Mesothelial cell of epicardium (in vitro differentiated cells): Measurements from ENCODE around the gene DPF3. TPM values are rescaled to one million over a fixed set of nuclear protein-coding genes. Genes with fewer than 3 reads are reported as not detected.

Experiments used
- DNase-seq, 2 experiments: peaks; one replicate each; pipeline ENCODE4 v3.0.0; 2021; ENCODE audit warnings: low spot score in 2 of 2; ENCODE audit not compliant: unreplicated experiment in 2 of 2
- H3K27ac Mint-ChIP-seq: 2 replicates; pipeline ENCODE4 v1.8.0; 2021; ENCODE audit warnings: mixed read lengths
- H3K27me3 Mint-ChIP-seq: 2 replicates; pipeline ENCODE4 v1.8.0; 2021; ENCODE audit warnings: low read depth, mixed read lengths
- H3K36me3 Mint-ChIP-seq: 2 replicates; pipeline ENCODE4 v1.8.0; 2021; ENCODE audit warnings: mixed read lengths
- H3K4me1 Mint-ChIP-seq: 2 replicates; pipeline ENCODE4 v1.8.0; 2021; ENCODE audit warnings: mixed read lengths
- H3K4me3 Mint-ChIP-seq: 2 replicates; pipeline ENCODE4 v1.8.0; 2021; ENCODE audit warnings: mild to moderate bottlenecking, moderate library complexity, mixed read lengths
- H3K9me3 Mint-ChIP-seq: 2 replicates; pipeline ENCODE4 v1.8.0; 2021; ENCODE audit warnings: mixed read lengths
- CTCF ChIP-seq: fragments of 200-600 bp; sonication (generic); IDR thresholded peaks from one replicate; pipeline ENCODE4 v1.5.0; 2021; ENCODE audit warnings: antibody characterized with exemption; ENCODE audit not compliant: unreplicated experiment
- total RNA-seq: library from RNA; stranded (reverse); gene quantifications from 3 replicates; pipeline ENCODE4 v1.2.1, GENCODE V29; 2021

The DPF3 gene
- total RNA-seq, 1 donor from 2014 or later: 1.3 TPM

- no peaks in the 10 kb centered on the region for H3K36me3 Mint-ChIP-seq
- TF ChIP-seq CTCF: no peak
- peaks cover 18% of the 10 kb centered on the region for H3K4me1 Mint-ChIP-seq
- H3K27ac Mint-ChIP-seq: no peak overlapping the region
- H3K4me3 Mint-ChIP-seq: no peak overlapping the region
- H3K9me3 Mint-ChIP-seq: no peaks in the 10 kb centered on the region
- H3K27me3 Mint-ChIP-seq: peaks cover 2% of the 10 kb centered on the region
- no peak for DNase-seq
Measured at GRCh38 chr14:72647782-72648181, 246.1 kb downstream of the DPF3 start.

- Mint-ChIP-seq H3K4me3 (no peak overlapping the region), H3K27ac (no peak overlapping the region), H3K9me3 (no peaks in the 10 kb centered on the region), H3K4me1 (peaks cover 18% of the 10 kb centered on the region), H3K27me3 (peaks cover 2% of the 10 kb centered on the region), H3K36me3 (no peaks in the 10 kb centered on the region)
- no peak for DNase-seq
- no peak for TF ChIP-seq CTCF
Measured at GRCh38 chr14:72646861-72647528, 246.9 kb downstream of the DPF3 start.

- Mint-ChIP-seq H3K27me3 (peaks cover 2% of the 10 kb centered on the region), H3K36me3 (no peaks in the 10 kb centered on the region), H3K4me3 (no peak overlapping the region), H3K9me3 (peaks cover 2% of the 10 kb centered on the region), H3K27ac (no peak overlapping the region), H3K4me1 (peaks cover 8% of the 10 kb centered on the region)
- TF ChIP-seq CTCF: no peak
- no peak for DNase-seq
Measured at GRCh38 chr14:72645706-72646105, 248.2 kb downstream of the DPF3 start.

- Mint-ChIP-seq H3K36me3 (no peaks in the 10 kb centered on the region), H3K4me1 (peaks cover 3% of the 10 kb centered on the region), H3K27me3 (peaks cover 2% of the 10 kb centered on the region), H3K4me3 (no peak overlapping the region), H3K9me3 (peaks cover 10% of the 10 kb centered on the region), H3K27ac (no peak overlapping the region)
- DNase-seq: no peak
- no peak for TF ChIP-seq CTCF
Measured at GRCh38 chr14:72644758-72645489, 249.0 kb downstream of the DPF3 start.

- DNase-seq: no peak
- TF ChIP-seq CTCF: no peak
- H3K27me3 Mint-ChIP-seq: peaks cover 2% of the 10 kb centered on the region
- no peaks in the 10 kb centered on the region for H3K4me1 Mint-ChIP-seq
- peaks cover 15% of the 10 kb centered on the region for H3K9me3 Mint-ChIP-seq
- H3K4me3 Mint-ChIP-seq: no peak overlapping the region
- no peak overlapping the region for H3K27ac Mint-ChIP-seq
- no peaks in the 10 kb centered on the region for H3K36me3 Mint-ChIP-seq
Measured at GRCh38 chr14:72644038-72644437, 249.9 kb downstream of the DPF3 start.
